Loucy (cell line): ENCODE results near the gene DNAJC17.

Experiments used
- CTCF ChIP-seq: fragments of 200-600 bp; sonication (generic); conservative IDR thresholded peaks from 2 replicates; pipeline ENCODE4 v1.5.1; 2014; ENCODE audit warnings: mild to moderate bottlenecking, antibody characterized with exemption, low read length
- EZH2phosphoT487 ChIP-seq: fragments of 200-600 bp; IDR thresholded peaks from 2 replicates; pipeline ENCODE4 v1.6.1; 2018; ENCODE audit warnings: antibody characterized with exemption, mild to moderate bottlenecking, moderate library complexity, borderline replicate concordance

- no peak for TF ChIP-seq CTCF
- no peak for TF ChIP-seq EZH2phosphoT487
These were observed 18.6 kb upstream of the DNAJC17 start for GRCh38 chr15:40825661-40826422.
